Neural cell (in vitro differentiated cells): ENCODE measurements around the gene ZMAT2.
"Not testable (repeated sequence)": the region's sequence is repeated elsewhere in the genome, so short reads cannot be mapped to it uniquely, and the experiment has no call there.

Experiments used
- EP300 ChIP-seq: fragments of 450-650 bp; conservative IDR thresholded peaks from 2 replicates; pipeline ENCODE4 v1.6.1; 2014; ENCODE audit warnings: antibody characterized with exemption, mild to moderate bottlenecking, moderate library complexity; ENCODE audit not compliant: poor library complexity, severe bottlenecking
- EZH2 ChIP-seq: fragments of 200-600, 300-800 bp; shearing (Covaris generic), sonication (generic); IDR thresholded peaks from 2 replicates; pipeline ENCODE4 v1.6.1; 2014; ENCODE audit warnings: antibody characterized with exemption, low read length, borderline replicate concordance, mild to moderate bottlenecking; ENCODE audit not compliant: insufficient read depth, poor library complexity, severe bottlenecking
- POLR2AphosphoS5 ChIP-seq: IDR thresholded peaks from 2 replicates; pipeline ENCODE4 v1.6.1; 2012
- RAD21 ChIP-seq: fragments of 450-650 bp; conservative IDR thresholded peaks from 2 replicates; pipeline ENCODE4 v1.6.1; 2014; ENCODE audit warnings: antibody characterized with exemption, mild to moderate bottlenecking, moderate library complexity
- SMC3 ChIP-seq: fragments of 450-650 bp; conservative IDR thresholded peaks from 2 replicates; pipeline ENCODE4 v1.6.1; 2014; ENCODE audit warnings: antibody characterized with exemption, mild to moderate bottlenecking, moderate library complexity; ENCODE audit not compliant: poor library complexity
- TAF1 ChIP-seq: IDR thresholded peaks from 2 replicates; pipeline ENCODE4 v1.6.1; 2012; ENCODE audit warnings: low read depth
- TF ChIP-seq, protein P1 (sequence below): fragments of 450-650 bp; IDR thresholded peaks from 2 replicates; pipeline ENCODE4 v1.5.1; 2014; ENCODE audit warnings: antibody characterized with exemption, mild to moderate bottlenecking, moderate library complexity; ENCODE audit not compliant: poor library complexity, severe bottlenecking
- TF ChIP-seq, protein P2 (sequence below): IDR thresholded peaks from 2 replicates; pipeline ENCODE4 v1.6.1; 2012; ENCODE audit warnings: borderline replicate concordance

GRCh38 chr5:140660371-140660770, 39.9 kb upstream of the ZMAT2 start:
- TF ChIP-seq EZH2, EP300, SMC3, POLR2AphosphoS5, RAD21, TAF1: not testable (repeated sequence)
- TF ChIP-seq, protein P1, sequence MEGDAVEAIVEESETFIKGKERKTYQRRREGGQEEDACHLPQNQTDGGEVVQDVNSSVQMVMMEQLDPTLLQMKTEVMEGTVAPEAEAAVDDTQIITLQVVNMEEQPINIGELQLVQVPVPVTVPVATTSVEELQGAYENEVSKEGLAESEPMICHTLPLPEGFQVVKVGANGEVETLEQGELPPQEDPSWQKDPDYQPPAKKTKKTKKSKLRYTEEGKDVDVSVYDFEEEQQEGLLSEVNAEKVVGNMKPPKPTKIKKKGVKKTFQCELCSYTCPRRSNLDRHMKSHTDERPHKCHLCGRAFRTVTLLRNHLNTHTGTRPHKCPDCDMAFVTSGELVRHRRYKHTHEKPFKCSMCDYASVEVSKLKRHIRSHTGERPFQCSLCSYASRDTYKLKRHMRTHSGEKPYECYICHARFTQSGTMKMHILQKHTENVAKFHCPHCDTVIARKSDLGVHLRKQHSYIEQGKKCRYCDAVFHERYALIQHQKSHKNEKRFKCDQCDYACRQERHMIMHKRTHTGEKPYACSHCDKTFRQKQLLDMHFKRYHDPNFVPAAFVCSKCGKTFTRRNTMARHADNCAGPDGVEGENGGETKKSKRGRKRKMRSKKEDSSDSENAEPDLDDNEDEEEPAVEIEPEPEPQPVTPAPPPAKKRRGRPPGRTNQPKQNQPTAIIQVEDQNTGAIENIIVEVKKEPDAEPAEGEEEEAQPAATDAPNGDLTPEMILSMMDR: not testable (repeated sequence)
- TF ChIP-seq, protein P2, sequence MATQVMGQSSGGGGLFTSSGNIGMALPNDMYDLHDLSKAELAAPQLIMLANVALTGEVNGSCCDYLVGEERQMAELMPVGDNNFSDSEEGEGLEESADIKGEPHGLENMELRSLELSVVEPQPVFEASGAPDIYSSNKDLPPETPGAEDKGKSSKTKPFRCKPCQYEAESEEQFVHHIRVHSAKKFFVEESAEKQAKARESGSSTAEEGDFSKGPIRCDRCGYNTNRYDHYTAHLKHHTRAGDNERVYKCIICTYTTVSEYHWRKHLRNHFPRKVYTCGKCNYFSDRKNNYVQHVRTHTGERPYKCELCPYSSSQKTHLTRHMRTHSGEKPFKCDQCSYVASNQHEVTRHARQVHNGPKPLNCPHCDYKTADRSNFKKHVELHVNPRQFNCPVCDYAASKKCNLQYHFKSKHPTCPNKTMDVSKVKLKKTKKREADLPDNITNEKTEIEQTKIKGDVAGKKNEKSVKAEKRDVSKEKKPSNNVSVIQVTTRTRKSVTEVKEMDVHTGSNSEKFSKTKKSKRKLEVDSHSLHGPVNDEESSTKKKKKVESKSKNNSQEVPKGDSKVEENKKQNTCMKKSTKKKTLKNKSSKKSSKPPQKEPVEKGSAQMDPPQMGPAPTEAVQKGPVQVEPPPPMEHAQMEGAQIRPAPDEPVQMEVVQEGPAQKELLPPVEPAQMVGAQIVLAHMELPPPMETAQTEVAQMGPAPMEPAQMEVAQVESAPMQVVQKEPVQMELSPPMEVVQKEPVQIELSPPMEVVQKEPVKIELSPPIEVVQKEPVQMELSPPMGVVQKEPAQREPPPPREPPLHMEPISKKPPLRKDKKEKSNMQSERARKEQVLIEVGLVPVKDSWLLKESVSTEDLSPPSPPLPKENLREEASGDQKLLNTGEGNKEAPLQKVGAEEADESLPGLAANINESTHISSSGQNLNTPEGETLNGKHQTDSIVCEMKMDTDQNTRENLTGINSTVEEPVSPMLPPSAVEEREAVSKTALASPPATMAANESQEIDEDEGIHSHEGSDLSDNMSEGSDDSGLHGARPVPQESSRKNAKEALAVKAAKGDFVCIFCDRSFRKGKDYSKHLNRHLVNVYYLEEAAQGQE: not testable (repeated sequence)
